CD14-positive monocyte (primary cell): ENCODE results near the gene NFKB1. TPM values are rescaled to one million over a fixed set of nuclear protein-coding genes. Genes with fewer than 3 reads are reported as not detected.
A peak's percentile ranks its signal among the peaks of the same experiment; 100 is the strongest.
"Not testable (repeated sequence)": the region's sequence is repeated elsewhere in the genome, so short reads cannot be mapped to it uniquely, and the experiment has no call there.

Experiments
- DNase-seq, 3 donors: peaks; one replicate each; pipeline ENCODE4 v3.0.0-alpha.2; 2011 to 2022
- H2AFZ ChIP-seq: 2 replicates; pipeline ENCODE4 v1.6.0; 2012; ENCODE audit warnings: mild to moderate bottlenecking, low read depth, low read length, inconsistent platforms; ENCODE audit not compliant: insufficient read depth, poor library complexity, severe bottlenecking
- H3K27ac ChIP-seq, 2 donors: 1 replicate in 1 of 2; 2 replicates in 1 of 2; pipeline ENCODE4 v1.5.1; 2012 to 2013; ENCODE audit warnings: low read length in 2 of 2, control low read depth in 1 of 2, inconsistent platforms in 1 of 2, low read depth in 1 of 2, mild to moderate bottlenecking in 1 of 2
- H3K27me3 ChIP-seq, 2 donors: one replicate each; pipeline versions ENCODE4 v1.6.0 to v1.6.1; 2011 to 2013; ENCODE audit warnings: low read length in 2 of 2; ENCODE audit not compliant: control insufficient read depth in 2 of 2, insufficient read depth in 2 of 2
- H3K36me3 ChIP-seq, 2 donors: replicated peaks in 1 of 2; 1 replicate in 1 of 2; 2 replicates in 1 of 2; pipeline versions ENCODE4 v1.5.1 to v1.6.1; 2012 to 2013; ENCODE audit warnings: low read length in 2 of 2, control low read depth in 1 of 2, inconsistent platforms in 1 of 2, mild to moderate bottlenecking in 1 of 2; ENCODE audit not compliant: insufficient read depth in 2 of 2, control insufficient read depth in 1 of 2
- H3K4me1 ChIP-seq, 2 donors: 1 replicate in 1 of 2; 2 replicates in 1 of 2; pipeline versions ENCODE4 v1.5.1 to v1.6.1; 2012 to 2013; ENCODE audit warnings: low read length in 2 of 2, control low read depth in 1 of 2, inconsistent platforms in 1 of 2, mild to moderate bottlenecking in 1 of 2, moderate library complexity in 1 of 2; ENCODE audit not compliant: insufficient read depth in 2 of 2, control insufficient read depth in 1 of 2
- H3K4me2 ChIP-seq: replicated peaks from 2 replicates; pipeline ENCODE3; 2012; ENCODE audit warnings: low read length, moderate library complexity, mild to moderate bottlenecking; ENCODE audit not compliant: poor library complexity, severe bottlenecking; ENCODE audit errors: extremely low read depth
- H3K4me3 ChIP-seq, 3 experiments: fragments of 200-600 bp in 1 of 3; sonication (generic) in 1 of 3; replicated peaks in 1 of 3; 1 replicate in 2 of 3; 2 replicates in 1 of 3; pipeline ENCODE4 v1.5.1; 2011 to 2013; ENCODE audit warnings: low read length in 3 of 3, mild to moderate bottlenecking in 3 of 3, control low read depth in 2 of 3, low read depth in 2 of 3, inconsistent platforms in 1 of 3, moderate library complexity in 1 of 3
- H3K79me2 ChIP-seq: 2 replicates; pipeline ENCODE4 v1.6.0; 2012; ENCODE audit warnings: mild to moderate bottlenecking, control low read depth, inconsistent platforms, low read length, moderate library complexity; ENCODE audit not compliant: insufficient read depth
- H3K9ac ChIP-seq: 2 replicates; pipeline ENCODE4 v1.6.0; 2017; ENCODE audit warnings: low read length, mild to moderate bottlenecking; ENCODE audit not compliant: insufficient read depth, poor library complexity, severe bottlenecking
- H3K9me3 ChIP-seq, 2 donors: replicated peaks in 1 of 2; 1 replicate in 1 of 2; 2 replicates in 1 of 2; pipeline versions ENCODE4 v1.5.1 to v1.6.1; 2012 to 2013; ENCODE audit warnings: low read length in 2 of 2, control low read depth in 1 of 2; ENCODE audit not compliant: control insufficient read depth in 1 of 2, insufficient read depth in 1 of 2
- H4K20me1 ChIP-seq: 2 replicates; pipeline ENCODE4 v1.6.0; 2012; ENCODE audit warnings: mild to moderate bottlenecking, low read length, control low read depth, moderate library complexity; ENCODE audit not compliant: insufficient read depth
- H3K27ac Mint-ChIP-seq, 7 donors: one replicate each; pipeline ENCODE4 v1.8.0; 2020; ENCODE audit warnings: mild to moderate bottlenecking in 7 of 7, mixed read lengths in 7 of 7, moderate library complexity in 6 of 7, inconsistent platforms in 2 of 7
- H3K27me3 Mint-ChIP-seq, 3 donors: one replicate each; pipeline ENCODE4 v1.8.0; 2021 to 2022; ENCODE audit warnings: low read depth in 3 of 3, mild to moderate bottlenecking in 3 of 3, mixed read lengths in 3 of 3, moderate library complexity in 3 of 3, inconsistent platforms in 1 of 3
- H3K36me3 Mint-ChIP-seq, 2 donors: one replicate each; pipeline ENCODE4 v1.8.0; 2020; ENCODE audit warnings: mixed read lengths in 2 of 2, inconsistent platforms in 1 of 2, mild to moderate bottlenecking in 1 of 2
- H3K4me1 Mint-ChIP-seq: one replicate; pipeline ENCODE4 v1.8.0; 2020; ENCODE audit warnings: mild to moderate bottlenecking, mixed read lengths
- H3K4me3 Mint-ChIP-seq, 2 donors: one replicate each; pipeline ENCODE4 v1.8.0; 2020; ENCODE audit warnings: mild to moderate bottlenecking in 2 of 2, mixed read lengths in 2 of 2, moderate library complexity in 1 of 2
- H3K9me3 Mint-ChIP-seq, 7 donors: one replicate each; pipeline ENCODE4 v1.8.0; 2020 to 2022; ENCODE audit warnings: mixed read lengths in 7 of 7, mild to moderate bottlenecking in 6 of 7, moderate library complexity in 6 of 7, inconsistent platforms in 2 of 7
- CTCF ChIP-seq: fragments of 200-600 bp; IDR thresholded peaks from one replicate; pipeline ENCODE4 v1.8.0; 2022; ENCODE audit warnings: antibody characterized with exemption, mild to moderate bottlenecking
- WGBS: methylation state at CpG from one replicate; pipeline ENCODE4 v1.1.5; 2013; ENCODE audit warnings: missing lambda C conversion rate; ENCODE audit not compliant: insufficient coverage; 5-methylcytosine and 5-hydroxymethylcytosine counted together
- intact Hi-C, 2 donors: fragments of 100-400 bp; cut with micrococcal nuclease; formaldehyde crosslinking; loops; one replicate each; pipeline versions ENCODE4 v1.15.0 to v1.15.1; 2023
- polyA plus RNA-seq, 3 donors: library from polyadenylated mRNA; depleted of rRNA in 1 of 3; unstranded in 2 of 3; stranded (reverse) in 1 of 3; fragments of 300-500 nt in 2 of 3; fragments of >200 nt in 1 of 3; fragmentation: Illumina TruSeq in 2 of 3; gene quantifications; 1 replicate in 2 of 3; 2 replicates in 1 of 3; pipeline ENCODE4 v1.2.3, GENCODE V29; 2012 to 2021

NFKB1 gene
- polyA plus RNA-seq, 3 donors = 9.0 to 34.4 (median 17.8) TPM

GRCh38 chr4:102614801-102615200 lies 113.6 kb downstream of the NFKB1 start:
- H3K27ac ChIP-seq = no peak overlapping the region
- no peaks in the 10 kb centered on the region for H3K79me2 ChIP-seq
- DNase-seq = no peak
- intact Hi-C loops = no loop called here
- no peak overlapping the region for H3K4me3 ChIP-seq
- peaks cover 71% of the 10 kb centered on the region in 2 donors for H3K36me3 Mint-ChIP-seq
- H3K4me3 Mint-ChIP-seq = no peak overlapping the region
- WGBS = 90% methylated on average over 5 of the region's 9 CpGs
- H3K9me3 ChIP-seq = no peaks in the 10 kb centered on the region
- peak overlapping the region in 2 of 7 donors; percentile 6 to 38 for H3K27ac Mint-ChIP-seq
- H3K4me1 ChIP-seq = no peaks in the 10 kb centered on the region
- peaks cover 76 to 78% of the 10 kb centered on the region in 2 donors for H3K36me3 ChIP-seq
- no peak overlapping the region for H3K9ac ChIP-seq
- H3K27me3 ChIP-seq = no peaks in the 10 kb centered on the region
- no peak for TF ChIP-seq CTCF
- no peak overlapping the region for H3K4me2 ChIP-seq
- no peaks in the 10 kb centered on the region for H3K27me3 Mint-ChIP-seq
- H4K20me1 ChIP-seq = peaks cover 4% of the 10 kb centered on the region
- H3K9me3 Mint-ChIP-seq = peaks cover 0 to 3% (median 0%) of the 10 kb centered on the region in 7 donors
- no peaks in the 10 kb centered on the region for H3K4me1 Mint-ChIP-seq
- no peak overlapping the region for H2AFZ ChIP-seq

- Histone ChIP-seq H3K4me3 (no peak overlapping the region), H3K79me2 (no peaks in the 10 kb centered on the region), H3K36me3 (peaks cover 58 to 60% of the 10 kb centered on the region in 2 donors), H3K9me3 (no peaks in the 10 kb centered on the region), H3K27me3 (no peaks in the 10 kb centered on the region), H3K27ac (no peak overlapping the region), H4K20me1 (peaks cover 2% of the 10 kb centered on the region), H3K4me1 (no peaks in the 10 kb centered on the region), H3K9ac (no peak overlapping the region), H2AFZ (no peak overlapping the region), H3K4me2 (no peak overlapping the region)
- WGBS = 100% methylated on average over 2 of the region's 9 CpGs
- TF ChIP-seq CTCF = no peak
- Mint-ChIP-seq H3K27me3 (no peaks in the 10 kb centered on the region), H3K36me3 (peaks cover 53 to 54% of the 10 kb centered on the region in 2 donors), H3K4me1 (no peaks in the 10 kb centered on the region), H3K9me3 (peaks cover 0 to 3% (median 0%) of the 10 kb centered on the region in 7 donors), H3K27ac (no peak overlapping the region), H3K4me3 (no peak overlapping the region)
- intact Hi-C loops = no loop called here
- no peak for DNase-seq
These were observed 115.5 kb downstream of the NFKB1 start for GRCh38 chr4:102616636-102617035.

- H3K27me3 ChIP-seq, H3K27me3 Mint-ChIP-seq, H2AFZ ChIP-seq, H3K4me1 ChIP-seq, H3K27ac Mint-ChIP-seq, H3K79me2 ChIP-seq, H3K9me3 Mint-ChIP-seq, H3K4me3 ChIP-seq, H3K4me2 ChIP-seq, DNase-seq, H3K4me1 Mint-ChIP-seq, H3K27ac ChIP-seq, intact Hi-C loops, H4K20me1 ChIP-seq, H3K9ac ChIP-seq, H3K9me3 ChIP-seq, H3K4me3 Mint-ChIP-seq: not testable (repeated sequence)
- H3K36me3 ChIP-seq = peaks cover 34 to 36% of the 10 kb centered on the region in 2 donors
- 75% methylated on average over 2 of the region's 9 CpGs for WGBS
- H3K36me3 Mint-ChIP-seq = peaks cover 30 to 31% of the 10 kb centered on the region in 2 donors
These were observed 117.9 kb downstream of the NFKB1 start for GRCh38 chr4:102619021-102619420.
